SK-N-DZ (cell line): ENCODE measurements around the gene POU3F4. TPM values are rescaled to one million over a fixed set of nuclear protein-coding genes. Genes with fewer than 3 reads are reported as not detected.

Source experiments
- DNase-seq: peaks from one replicate; pipeline ENCODE4 v3.0.0-alpha.2; 2015; ENCODE audit warnings: low spot score
- polyA plus RNA-seq, 2 experiments: library from polyadenylated mRNA; depleted of rRNA; stranded (reverse); fragments of >200 nt; gene quantifications; 2 replicates each; pipeline ENCODE4 v1.2.3, GENCODE V29; 2014

Gene POU3F4
- polyA plus RNA-seq (2014; cell fraction: cytosol; rRNA removed), result not detected in 2 replicates
- polyA plus RNA-seq (2014; cell fraction: nucleus; rRNA removed), result not detected in 2 replicates

- no peak for DNase-seq
Observed at GRCh38 chrX:83508006-83508405, at the start of gene POU3F4. POU3F4 (plus strand) TSS chrX:83508290; CDS start chrX:83508325, 35 bp downstream.

GRCh38 chrX:83469551-83469950 is 38.5 kb upstream of the POU3F4 start:
- peak; percentile 11 for DNase-seq

- DNase-seq, result no peak
Observed at GRCh38 chrX:83495898-83496297, 12.2 kb upstream of the POU3F4 start.

GRCh38 chrX:83501003-83501402 is 7.1 kb upstream of the POU3F4 start:
- no peak for DNase-seq

GRCh38 chrX:83501530-83501929 is 6.6 kb upstream of the POU3F4 start:
- DNase-seq, result no peak

GRCh38 chrX:83504721-83505479 is 3.2 kb upstream of the POU3F4 start:
- DNase-seq, result no peak

- no peak for DNase-seq
Observed at GRCh38 chrX:83508526-83509253, 600 bp downstream of the POU3F4 start.

- no peak for DNase-seq
Observed at GRCh38 chrX:83509254-83509801, 1.2 kb downstream of the POU3F4 start.

- no peak for DNase-seq
Observed at GRCh38 chrX:83510510-83511062, 2.5 kb downstream of the POU3F4 start.

GRCh38 chrX:83511208-83511607 is 3.1 kb downstream of the POU3F4 start:
- no peak for DNase-seq

GRCh38 chrX:83512111-83512510 is 4.0 kb downstream of the POU3F4 start:
- no peak for DNase-seq

- no peak for DNase-seq
Observed at GRCh38 chrX:83516597-83516996, 8.5 kb downstream of the POU3F4 start.

- DNase-seq, result no peak
Observed at GRCh38 chrX:83521905-83522304, 13.8 kb downstream of the POU3F4 start.

GRCh38 chrX:83529950-83530349 is 21.9 kb downstream of the POU3F4 start:
- DNase-seq, result no peak

- no peak for DNase-seq
Observed at GRCh38 chrX:83535417-83536196, 27.5 kb downstream of the POU3F4 start.
